ENCODE data around the gene MYRFL.
"Not testable (repeated sequence)": the region's sequence is repeated elsewhere in the genome, so short reads cannot be mapped to it uniquely, and the experiment has no call there.

Gene MYRFL

DNA sequence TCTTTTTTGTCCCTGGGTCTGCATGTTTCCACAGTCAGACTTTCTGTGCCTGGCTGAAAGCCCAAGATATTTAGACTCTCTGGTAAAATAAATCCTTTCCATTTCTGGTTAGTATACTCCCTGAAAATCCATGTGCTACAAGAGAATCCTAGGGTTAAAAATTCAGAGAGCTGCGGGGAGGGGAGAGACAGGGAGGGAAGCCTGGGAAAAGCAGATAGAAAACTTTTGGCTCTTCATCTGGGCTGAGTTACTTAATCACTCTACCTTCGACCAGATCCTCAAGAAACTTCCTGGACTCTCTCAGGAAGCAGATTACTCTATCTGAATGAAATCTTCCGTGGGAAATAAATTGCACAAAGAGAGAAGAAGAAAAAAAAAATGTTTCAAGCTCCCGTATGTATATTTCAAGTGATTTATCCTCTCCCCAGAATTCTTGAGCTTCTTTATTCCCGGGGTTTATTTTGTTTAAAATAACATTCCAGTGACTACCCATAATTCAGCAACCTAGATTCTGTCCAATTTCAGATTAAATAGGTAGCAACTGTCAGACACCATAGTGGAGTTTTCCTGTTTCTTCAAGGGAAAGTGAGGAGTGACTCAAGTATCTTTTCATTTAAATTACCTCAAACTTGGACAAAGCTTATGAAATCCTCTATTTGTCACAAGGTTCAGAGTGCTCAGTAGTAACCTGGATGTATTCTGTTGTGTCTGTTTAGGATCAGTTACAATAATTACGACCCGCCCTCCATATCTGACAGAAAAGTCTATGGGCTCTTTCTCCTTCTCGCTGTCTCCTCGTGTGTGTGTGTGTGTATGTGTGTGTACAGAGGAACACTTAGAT, 163.7 kb downstream of the MYRFL start:
- no peak for DNase-seq (ENCODE audit: low spot score)

DNA sequence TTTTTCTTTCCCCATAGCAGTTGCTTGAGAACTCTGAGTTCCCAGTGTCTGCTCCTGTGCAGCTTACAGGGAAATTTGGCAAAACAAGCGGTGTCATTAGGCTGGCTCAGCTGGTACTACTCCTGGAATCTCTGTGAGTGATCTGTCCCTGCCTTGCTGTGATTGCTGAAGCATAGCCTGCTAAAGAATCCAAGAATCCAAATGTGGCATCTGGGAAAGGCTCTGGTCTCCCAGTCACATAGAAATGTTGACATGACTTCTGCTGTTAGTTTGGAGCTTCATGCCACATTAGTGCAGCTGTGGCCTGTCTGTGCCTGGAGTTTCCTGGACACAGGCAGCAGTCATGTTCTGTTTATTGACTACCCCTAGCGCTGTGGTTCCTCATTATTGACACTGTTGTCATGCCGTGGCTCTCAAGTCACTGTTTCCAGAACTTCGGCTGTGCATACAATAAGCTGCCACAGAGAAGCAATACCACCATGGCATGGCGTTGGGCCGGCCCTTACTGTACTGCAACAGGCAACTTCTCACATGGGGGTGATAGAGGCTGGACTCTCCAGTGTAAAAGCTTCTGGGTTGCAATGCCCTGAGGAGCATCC, 166.8 kb downstream of the MYRFL start:
- no peak for DNase-seq (ENCODE audit: low spot score)

DNA sequence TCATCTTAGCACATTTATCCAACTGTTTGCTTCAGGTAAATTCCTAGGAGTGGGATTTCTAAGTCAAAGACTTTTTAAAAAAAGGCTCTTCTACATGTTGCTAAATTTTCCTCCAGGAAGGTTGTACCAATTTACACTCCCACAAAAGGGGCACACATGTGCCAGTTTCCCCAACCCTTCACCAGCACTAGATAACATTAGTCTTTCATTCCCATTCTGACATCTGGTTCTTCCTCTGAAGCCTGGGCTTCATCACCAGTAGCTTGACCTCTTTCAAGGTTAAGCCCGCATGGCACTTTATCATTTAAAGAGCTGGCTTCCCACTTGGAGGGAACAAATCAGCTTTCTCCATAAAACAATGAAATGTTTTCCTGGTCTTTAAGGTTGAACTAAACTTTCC, 168.4 kb downstream of the MYRFL start:
- no peak for DNase-seq (ENCODE audit: low spot score)

DNA sequence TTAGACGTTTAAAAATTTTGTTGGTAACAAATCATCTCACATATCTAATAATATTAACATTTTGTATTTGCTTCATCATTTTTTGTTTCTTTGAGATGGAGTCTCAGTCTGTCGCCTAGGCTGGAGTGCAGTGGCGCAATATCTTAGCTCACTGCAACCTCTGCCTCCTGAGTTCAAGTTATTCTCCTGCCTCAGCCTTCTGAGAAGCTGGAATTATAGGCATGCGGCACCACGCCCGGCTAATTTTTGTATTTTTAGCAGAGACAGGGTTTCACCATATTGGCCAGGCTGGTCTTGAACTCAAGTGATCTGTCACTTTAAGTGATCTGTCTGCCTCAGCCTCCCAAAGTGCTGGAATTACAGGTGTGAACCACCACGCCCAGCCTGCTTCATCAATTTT, 169.1 kb downstream of the MYRFL start:
- DNase-seq (ENCODE audit: low spot score): not testable (repeated sequence)

DNA sequence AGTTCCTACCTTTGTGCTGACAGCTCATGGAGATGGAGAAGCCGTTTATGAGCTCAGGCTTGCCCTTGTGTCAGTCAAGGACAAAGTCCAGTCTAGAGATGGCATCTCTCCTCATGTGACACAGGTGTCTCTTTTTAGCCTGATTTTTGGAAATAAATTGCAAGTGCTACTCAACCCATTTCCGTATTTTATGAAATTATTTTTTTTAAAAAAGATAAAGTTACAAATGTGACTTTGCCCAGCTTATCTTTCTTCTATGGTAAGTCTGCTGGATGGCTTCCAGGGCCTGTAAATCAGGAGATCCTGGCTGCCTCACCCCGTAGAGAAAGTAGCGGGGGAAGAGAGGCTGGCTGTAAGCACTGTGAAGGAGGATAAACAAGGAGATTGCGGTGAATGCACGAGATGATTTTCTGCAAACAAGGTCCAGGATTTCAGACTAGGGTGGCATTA, 169.7 kb downstream of the MYRFL start:
- DNase-seq (ENCODE audit: low spot score): no peak

DNA sequence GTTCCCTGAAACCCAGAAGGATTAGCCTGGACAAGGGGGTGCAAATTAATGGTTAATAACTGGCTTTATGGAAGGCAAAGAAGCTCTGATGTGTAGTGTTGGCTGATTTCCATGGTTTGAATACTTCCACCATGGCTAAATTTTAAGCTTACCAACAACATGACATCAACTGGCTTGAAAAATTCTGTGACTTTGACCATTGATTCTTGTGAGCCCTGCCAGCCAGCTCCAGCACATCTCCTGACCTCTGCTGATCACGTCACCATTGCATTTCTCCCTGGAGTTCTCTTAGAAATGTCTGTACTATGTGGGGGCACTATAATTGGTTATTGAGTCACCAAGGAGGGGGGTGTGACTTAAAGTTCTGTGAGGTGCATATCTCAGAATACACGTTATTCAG, 171.2 kb downstream of the MYRFL start:
- no peak for DNase-seq (ENCODE audit: low spot score)

DNA sequence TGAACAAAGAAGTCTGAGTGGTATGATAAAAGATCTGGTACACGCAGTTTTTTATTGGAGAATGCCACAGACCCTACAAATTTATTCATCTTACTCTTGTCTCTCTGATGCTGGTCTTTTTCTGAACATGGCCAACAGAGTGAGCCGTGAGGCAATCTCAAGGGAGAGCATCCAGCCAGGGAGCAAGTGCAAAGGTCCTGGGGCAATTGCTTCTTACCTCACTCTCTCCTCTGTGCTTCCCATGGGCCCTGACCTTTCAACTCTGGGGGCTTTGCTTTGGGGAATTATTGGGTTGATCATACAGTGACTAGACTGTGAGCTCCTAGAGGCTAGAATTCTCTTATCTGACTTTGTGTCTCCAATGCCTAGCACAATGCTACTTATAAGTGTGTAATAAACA, 171.7 kb downstream of the MYRFL start:
- DNase-seq (ENCODE audit: low spot score): no peak

DNA sequence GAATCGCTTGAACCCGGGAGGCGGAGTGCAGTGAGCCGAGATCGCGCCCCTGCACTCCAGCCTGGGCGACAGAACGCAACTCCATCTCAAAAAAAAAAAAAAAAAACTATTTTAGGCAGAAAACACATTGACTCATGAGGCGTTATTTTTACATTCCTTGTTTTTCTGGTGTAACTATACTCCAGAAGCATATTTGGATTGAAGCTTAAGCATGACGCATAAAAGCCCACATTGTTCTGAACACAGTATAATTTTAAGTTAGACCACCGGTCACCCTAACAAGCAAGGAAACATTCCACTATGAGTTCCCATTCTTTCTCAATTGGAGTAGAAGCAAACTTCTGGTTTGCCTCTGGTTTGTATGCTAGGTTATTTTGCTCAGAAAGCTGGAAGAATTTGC, 173.0 kb downstream of the MYRFL start:
- no peak for DNase-seq (ENCODE audit: low spot score)

DNA sequence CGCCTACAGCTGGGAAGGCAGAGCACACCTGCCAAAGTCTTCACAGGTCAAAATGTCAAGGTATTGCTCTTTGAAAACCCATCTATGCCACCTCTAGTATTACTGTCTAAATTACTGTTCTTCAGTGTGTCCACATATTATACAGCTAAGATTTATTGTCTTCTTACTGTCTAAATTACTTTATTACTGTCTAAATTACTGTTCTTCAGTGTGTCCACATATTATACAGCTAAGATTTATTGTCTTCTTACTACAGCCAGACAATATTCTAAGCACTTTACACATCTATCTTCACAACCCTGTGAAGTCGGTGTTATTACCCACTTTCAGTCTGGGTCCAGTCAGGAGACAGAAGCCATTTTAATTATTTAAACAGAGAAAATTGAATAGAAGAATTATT, 173.9 kb downstream of the MYRFL start:
- DNase-seq (ENCODE audit: low spot score): no peak

DNA sequence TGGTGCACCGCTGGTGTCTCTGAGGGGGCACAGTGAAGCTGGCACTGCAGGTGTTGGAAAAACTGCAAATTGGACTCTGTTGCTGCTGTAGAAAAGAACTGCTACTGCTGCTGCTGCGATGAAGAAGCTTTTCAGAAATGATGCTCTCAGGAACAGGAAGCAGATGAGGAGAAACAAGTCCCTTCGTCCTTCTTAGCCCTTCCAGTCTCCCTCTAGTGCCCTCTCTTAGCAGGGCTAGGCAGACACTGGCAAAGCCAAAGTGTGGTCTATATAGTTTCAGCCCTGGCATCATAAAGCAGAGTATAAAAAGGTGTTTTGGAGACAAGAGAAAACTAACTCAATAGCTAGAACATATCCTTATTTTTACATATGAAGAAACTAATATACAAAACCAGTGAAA, 174.5 kb downstream of the MYRFL start:
- DNase-seq (ENCODE audit: low spot score): no peak

DNA sequence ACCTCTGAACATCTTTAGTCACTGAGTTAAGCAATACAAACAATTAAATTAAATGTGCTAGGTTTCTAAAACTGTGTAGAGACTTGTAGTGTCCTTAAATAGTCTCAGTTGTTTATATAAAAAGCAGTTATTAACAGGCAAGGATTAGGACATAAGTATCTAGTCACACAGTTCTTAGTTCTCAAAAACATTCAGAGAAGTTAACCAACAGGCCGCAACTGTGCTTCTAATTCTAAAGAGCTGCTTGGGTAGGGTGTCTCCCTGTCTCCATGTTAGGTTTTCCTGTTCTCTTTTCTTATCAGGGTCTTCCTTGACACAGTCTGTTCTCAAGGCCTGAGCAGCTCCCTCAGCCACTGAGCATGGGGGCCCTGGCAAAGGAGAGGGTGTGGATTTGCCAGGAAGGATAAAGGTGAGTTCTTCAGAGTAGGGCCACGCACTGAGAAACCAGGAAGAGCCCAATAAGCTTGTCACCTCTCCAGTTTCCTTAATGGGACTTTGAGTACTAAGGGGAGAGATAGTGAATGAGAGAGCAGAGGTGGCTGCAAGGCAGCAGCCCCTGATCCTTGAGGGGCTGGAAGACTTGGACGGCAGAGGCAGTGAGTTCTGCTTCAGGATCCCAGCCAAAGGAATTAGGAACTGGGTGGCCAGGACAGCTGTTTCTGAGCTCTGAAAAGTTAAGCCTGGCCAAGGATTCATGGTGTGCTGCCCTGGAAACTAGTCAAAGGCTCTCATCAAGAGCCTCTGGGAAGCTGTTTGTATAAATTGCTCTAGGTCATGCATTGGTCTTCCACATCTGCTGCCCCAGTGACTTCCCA, 177.3 kb downstream of the MYRFL start:
- DNase-seq (ENCODE audit: low spot score): no peak

DNA sequence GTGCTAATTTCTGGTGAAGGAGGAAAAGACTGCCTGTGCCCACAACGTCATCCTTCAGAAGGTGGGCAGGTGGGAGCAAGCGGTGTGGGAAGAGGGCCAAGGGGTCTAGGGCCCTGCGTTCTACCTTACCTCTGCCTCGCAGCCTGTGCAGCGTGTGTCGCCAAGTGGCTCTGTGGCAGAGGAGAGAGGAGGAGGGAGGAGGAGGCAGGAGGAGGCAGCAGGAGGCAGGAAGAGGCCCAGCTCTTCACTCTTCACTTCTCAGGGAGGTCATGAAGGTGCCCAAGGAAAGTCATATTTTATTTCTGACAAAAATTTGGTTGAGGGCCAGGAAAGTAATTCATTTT, 177.9 kb downstream of the MYRFL start:
- no peak for DNase-seq (ENCODE audit: low spot score)

DNA sequence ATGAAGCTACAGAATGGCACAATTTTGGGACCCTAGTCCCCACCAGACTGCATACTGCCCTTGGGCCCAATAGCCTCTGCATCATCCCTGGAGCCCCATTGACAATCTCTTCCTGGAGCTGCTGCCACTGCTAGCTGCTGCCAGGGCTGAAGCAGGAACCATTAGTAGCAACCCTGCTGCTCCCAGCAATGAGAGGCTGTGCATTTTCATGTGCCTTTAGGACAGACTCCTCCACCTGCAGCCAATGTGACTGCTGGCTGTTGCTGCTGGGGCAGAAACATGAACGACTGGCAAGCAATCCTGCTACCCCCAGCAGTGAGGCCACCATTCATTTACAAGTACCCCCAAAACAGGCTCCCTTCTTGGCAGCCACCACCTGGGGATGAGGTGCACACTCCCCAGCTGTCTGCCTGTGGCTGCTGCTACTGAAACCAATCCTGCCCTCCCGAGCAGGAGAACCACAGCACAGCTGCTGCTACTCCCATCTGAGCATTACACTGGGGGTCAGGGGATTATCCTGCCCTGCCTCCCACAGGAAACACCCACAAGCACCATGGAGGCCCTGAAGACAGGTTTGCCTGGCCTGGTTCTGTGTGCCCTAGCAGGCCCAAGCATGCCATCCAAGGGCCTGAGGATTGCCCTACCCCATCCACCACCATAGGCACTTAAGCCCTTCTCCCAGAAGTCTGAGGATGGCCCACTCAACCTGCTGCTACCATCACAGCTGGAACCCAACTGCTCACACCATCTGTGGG, 181.0 kb downstream of the MYRFL start:
- DNase-seq (ENCODE audit: low spot score): no peak

DNA sequence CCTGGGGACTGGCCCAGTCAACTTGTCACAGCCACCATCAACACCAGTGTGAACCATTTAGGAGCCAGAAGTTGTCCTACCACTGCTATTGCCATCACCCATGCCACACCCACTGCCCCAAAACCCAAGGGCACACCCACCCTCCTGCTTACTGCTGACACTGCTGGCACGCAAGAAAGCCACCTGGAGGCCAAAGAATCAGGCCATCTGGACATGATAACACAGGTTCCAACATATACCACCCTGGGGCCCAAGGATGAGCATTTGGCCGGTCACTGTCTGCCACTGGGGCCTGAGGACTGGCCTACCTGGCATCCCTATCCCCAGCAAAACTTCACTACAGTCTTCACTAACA, 181.6 kb downstream of the MYRFL start:
- no peak for DNase-seq (ENCODE audit: low spot score)

DNA sequence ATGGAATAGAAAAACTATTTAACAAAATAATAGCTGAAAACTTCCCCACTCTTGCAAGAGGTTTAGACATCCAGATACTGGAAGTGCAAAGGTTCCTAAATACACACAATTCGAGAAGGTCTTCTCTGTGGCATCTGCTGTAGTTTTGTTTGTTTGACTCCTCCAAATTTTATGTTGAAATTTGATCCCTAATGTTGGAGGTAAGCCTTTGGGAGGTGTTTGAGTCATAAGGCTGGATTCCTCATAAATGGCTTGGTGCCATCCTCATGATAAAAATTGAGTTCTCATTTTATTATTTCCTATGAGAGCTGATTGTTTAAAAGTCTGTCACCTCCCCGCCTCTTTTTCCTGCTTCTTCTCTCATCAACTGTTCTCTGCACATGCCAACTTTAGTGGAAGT, 182.7 kb downstream of the MYRFL start:
- no peak for DNase-seq (ENCODE audit: low spot score)
